Osteocyte (in vitro differentiated cells): ENCODE measurements around the gene NSRP1. TPM values are rescaled to one million over a fixed set of nuclear protein-coding genes. Genes with fewer than 3 reads are reported as not detected.

Experiments
- DNase-seq: peaks from one replicate; pipeline ENCODE4 v3.0.0; 2021; ENCODE audit warnings: mixed read lengths; ENCODE audit not compliant: unreplicated experiment; ENCODE audit errors: extremely low spot score
- H3K27ac Mint-ChIP-seq: one replicate; pipeline ENCODE4 v1.8.0; 2021; ENCODE audit warnings: mild to moderate bottlenecking, mixed read lengths; ENCODE audit not compliant: unreplicated experiment
- H3K27me3 Mint-ChIP-seq: one replicate; pipeline ENCODE4 v1.8.0; 2021; ENCODE audit warnings: mixed read lengths; ENCODE audit not compliant: unreplicated experiment
- H3K36me3 Mint-ChIP-seq: one replicate; pipeline ENCODE4 v1.8.0; 2021; ENCODE audit warnings: mixed read lengths; ENCODE audit not compliant: unreplicated experiment
- H3K4me1 Mint-ChIP-seq: one replicate; pipeline ENCODE4 v1.8.0; 2021; ENCODE audit warnings: mixed read lengths; ENCODE audit not compliant: unreplicated experiment
- H3K4me3 Mint-ChIP-seq: one replicate; pipeline ENCODE4 v1.8.0; 2021; ENCODE audit warnings: mild to moderate bottlenecking, moderate library complexity, mixed read lengths; ENCODE audit not compliant: unreplicated experiment
- H3K9me3 Mint-ChIP-seq: one replicate; pipeline ENCODE4 v1.8.0; 2021; ENCODE audit warnings: mixed read lengths; ENCODE audit not compliant: unreplicated experiment
- long read RNA-seq: library from polyadenylated mRNA; unstranded; transcript quantifications from one replicate; pipeline ENCODE4 v2.0.0, GENCODE V29; 2021
- total RNA-seq: library from RNA; stranded (reverse); gene quantifications from 2 replicates; pipeline ENCODE4 v1.2.1, GENCODE V29; 2021
- TF ChIP-seq, protein P1 (sequence below): fragments of 200-600 bp; sonication (generic); IDR thresholded peaks from 2 replicates; pipeline ENCODE4 v1.5.0; 2021; ENCODE audit warnings: antibody characterized with exemption, mild to moderate bottlenecking, moderate library complexity

The NSRP1 gene, protein sequence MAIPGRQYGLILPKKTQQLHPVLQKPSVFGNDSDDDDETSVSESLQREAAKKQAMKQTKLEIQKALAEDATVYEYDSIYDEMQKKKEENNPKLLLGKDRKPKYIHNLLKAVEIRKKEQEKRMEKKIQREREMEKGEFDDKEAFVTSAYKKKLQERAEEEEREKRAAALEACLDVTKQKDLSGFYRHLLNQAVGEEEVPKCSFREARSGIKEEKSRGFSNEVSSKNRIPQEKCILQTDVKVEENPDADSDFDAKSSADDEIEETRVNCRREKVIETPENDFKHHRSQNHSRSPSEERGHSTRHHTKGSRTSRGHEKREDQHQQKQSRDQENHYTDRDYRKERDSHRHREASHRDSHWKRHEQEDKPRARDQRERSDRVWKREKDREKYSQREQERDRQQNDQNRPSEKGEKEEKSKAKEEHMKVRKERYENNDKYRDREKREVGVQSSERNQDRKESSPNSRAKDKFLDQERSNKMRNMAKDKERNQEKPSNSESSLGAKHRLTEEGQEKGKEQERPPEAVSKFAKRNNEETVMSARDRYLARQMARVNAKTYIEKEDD
- total RNA-seq = 26.5 and 31.6 TPM in 2 replicates
- long read RNA-seq, partial matches to known transcripts = 3 of 12 reads
- long read RNA-seq, other reads (novel, unspliced or antisense) = 4 of 12 reads

DNA sequence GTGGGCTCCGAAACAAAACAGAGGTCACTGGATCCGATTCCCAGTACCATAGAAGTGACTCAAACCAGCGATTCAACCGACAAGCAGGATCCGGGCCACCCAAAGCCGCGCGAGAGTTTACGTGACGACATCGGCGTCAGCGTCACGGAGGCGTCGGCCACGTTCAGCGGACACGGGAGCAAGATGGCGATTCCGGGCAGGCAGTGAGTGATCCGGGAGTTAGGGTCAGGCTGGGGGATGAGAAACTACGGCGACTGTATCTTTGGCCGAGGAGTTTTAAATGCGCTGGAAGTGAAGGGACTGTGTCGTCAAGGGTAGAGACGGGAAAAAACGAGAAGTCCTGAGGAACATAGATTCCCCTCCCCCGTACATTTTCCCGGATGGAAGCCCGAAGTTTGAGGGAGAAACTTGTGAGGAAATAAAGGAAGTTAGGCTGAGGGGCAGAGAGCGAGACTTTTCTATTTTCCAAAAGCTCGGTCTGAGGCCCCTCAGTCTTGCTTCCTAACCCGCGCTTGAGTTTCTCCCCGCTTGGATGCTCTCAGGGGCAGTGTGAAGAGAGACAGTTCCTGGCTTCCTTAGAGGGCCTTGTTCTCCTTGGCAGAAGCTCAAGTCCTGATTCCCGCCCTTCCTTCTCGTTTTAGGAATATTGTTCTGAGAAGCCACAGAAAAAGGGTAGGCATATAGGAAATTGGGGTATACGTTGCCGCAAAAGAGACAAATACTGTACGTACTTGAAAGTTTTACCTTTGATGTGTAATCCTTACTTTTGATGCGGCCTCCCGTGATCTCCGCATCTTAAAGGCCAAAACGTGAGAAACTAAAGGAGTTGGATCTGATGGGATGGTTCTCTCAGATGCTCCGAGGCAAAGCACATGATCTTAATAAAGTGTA lies at the start of gene NSRP1:
NSRP1 (plus strand) TSS at position 156 of the 891 bp plus-strand sequence; CDS start at position 184, 28 bp downstream.
- no peaks in the 10 kb centered on the region for H3K9me3 Mint-ChIP-seq
- DNase-seq = peak; percentile 98
- TF ChIP-seq, protein P1, sequence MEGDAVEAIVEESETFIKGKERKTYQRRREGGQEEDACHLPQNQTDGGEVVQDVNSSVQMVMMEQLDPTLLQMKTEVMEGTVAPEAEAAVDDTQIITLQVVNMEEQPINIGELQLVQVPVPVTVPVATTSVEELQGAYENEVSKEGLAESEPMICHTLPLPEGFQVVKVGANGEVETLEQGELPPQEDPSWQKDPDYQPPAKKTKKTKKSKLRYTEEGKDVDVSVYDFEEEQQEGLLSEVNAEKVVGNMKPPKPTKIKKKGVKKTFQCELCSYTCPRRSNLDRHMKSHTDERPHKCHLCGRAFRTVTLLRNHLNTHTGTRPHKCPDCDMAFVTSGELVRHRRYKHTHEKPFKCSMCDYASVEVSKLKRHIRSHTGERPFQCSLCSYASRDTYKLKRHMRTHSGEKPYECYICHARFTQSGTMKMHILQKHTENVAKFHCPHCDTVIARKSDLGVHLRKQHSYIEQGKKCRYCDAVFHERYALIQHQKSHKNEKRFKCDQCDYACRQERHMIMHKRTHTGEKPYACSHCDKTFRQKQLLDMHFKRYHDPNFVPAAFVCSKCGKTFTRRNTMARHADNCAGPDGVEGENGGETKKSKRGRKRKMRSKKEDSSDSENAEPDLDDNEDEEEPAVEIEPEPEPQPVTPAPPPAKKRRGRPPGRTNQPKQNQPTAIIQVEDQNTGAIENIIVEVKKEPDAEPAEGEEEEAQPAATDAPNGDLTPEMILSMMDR = no peak

DNA sequence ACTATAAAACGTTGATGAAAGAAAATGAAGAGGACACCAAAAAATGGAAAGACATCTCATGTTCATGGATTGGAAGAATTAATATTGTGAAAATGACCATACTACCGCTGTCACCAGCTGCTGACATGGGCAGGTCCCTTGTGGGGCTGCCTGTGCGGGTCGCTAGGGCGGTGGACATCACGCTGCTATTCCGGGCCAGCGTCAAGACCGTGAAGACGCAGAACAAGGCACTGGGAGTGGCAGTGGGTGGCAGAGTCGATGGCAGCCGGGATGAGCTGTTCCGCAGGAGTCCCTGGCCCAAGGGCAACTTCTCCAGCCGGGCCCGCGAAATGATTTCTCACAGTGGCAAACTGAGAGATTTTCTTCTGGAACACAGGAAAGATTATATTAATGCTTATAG lies 48.2 kb upstream of the NSRP1 start:
- Mint-ChIP-seq H3K4me1 (no peaks in the 10 kb centered on the region), H3K27me3 (peaks cover 55% of the 10 kb centered on the region), H3K36me3 (peaks cover 4% of the 10 kb centered on the region), H3K27ac (no peak overlapping the region), H3K4me3 (no peak overlapping the region), H3K9me3 (peaks cover 32% of the 10 kb centered on the region)
- DNase-seq = no peak
- TF ChIP-seq, protein P1 = no peak

More for the DNA sequence above, at the start of gene NSRP1:
- Mint-ChIP-seq H3K27ac (peak within 1 kb of the TSS; percentile 100), H3K4me3 (peak within 1 kb of the TSS; percentile 93), H3K4me1 (peaks cover 40% of the 10 kb centered on the region), H3K36me3 (peaks cover 12% of the 10 kb centered on the region), H3K27me3 (no peaks in the 10 kb centered on the region)

DNA sequence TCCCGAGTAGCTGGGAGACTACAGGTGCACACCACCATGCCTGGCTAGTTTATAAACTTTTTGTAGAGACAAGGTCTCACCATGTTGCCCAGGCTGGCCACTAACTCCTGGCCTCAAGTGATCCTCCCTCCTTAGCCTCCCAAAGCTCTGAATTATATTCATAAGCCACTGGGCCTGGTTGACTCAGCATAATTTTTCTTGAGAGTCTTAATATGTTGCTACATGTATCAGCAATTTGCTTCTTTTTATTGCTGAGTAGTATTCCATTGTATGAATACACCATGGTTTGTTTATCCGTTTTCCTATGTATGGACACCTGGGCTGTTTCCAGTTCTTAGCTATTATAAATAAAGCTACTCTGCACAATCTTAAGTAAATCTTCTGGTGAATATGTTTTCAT lies 42.4 kb upstream of the NSRP1 start:
- TF ChIP-seq, protein P1 = no peak
- no peak for DNase-seq
- H3K27ac Mint-ChIP-seq = no peak overlapping the region
- no peaks in the 10 kb centered on the region for H3K9me3 Mint-ChIP-seq
- no peaks in the 10 kb centered on the region for H3K4me1 Mint-ChIP-seq
- no peaks in the 10 kb centered on the region for H3K36me3 Mint-ChIP-seq
- H3K27me3 Mint-ChIP-seq = peaks cover 69% of the 10 kb centered on the region
- H3K4me3 Mint-ChIP-seq = no peak overlapping the region

DNA sequence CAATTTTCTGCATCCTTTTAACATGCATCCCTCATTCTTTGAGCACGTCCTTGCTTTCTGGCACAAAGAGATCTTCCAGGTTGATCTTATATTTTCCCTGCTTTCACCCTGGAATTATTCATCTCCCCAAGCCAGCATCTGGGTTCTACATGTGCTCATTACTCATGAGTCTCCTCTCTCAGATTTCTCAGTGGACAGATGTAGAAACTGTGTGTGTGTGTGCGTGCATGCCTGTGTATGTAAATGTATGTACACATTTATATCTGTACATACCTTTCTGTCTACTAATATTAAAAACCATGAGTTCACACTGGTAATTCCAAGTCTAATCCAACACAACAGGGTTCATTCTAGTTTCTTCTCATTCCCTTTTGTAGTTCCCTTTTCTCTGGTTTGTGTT lies 41.9 kb upstream of the NSRP1 start:
- TF ChIP-seq, protein P1 = no peak
- Mint-ChIP-seq H3K4me1 (no peaks in the 10 kb centered on the region), H3K27ac (no peak overlapping the region), H3K9me3 (no peaks in the 10 kb centered on the region), H3K27me3 (peaks cover 73% of the 10 kb centered on the region), H3K36me3 (no peaks in the 10 kb centered on the region), H3K4me3 (no peak overlapping the region)
- DNase-seq = no peak
